Sigmoid colon (tissue), 7 donors: ENCODE results near the gene MAPRE3. TPM values are rescaled to one million over a fixed set of nuclear protein-coding genes. Genes with fewer than 3 reads are reported as not detected.

Source experiments
- DNase-seq: peaks from one replicate; pipeline ENCODE4 v3.0.0-alpha.2; 2019
- H3K27ac ChIP-seq, 4 donors: fragments of 200-600 bp; sonication (generic); one replicate each; pipeline ENCODE4 v1.5.1; 2016 to 2019; ENCODE audit warnings: mild to moderate bottlenecking in 1 of 4
- H3K27me3 ChIP-seq, 3 donors: fragments of 200-600 bp; sonication (generic); one replicate each; pipeline ENCODE4 v1.5.1; 2019; ENCODE audit warnings: mild to moderate bottlenecking in 1 of 3
- H3K36me3 ChIP-seq, 4 donors: fragments of 200-600 bp; sonication (generic); one replicate each; pipeline ENCODE4 v1.5.1; 2016 to 2019
- H3K4me1 ChIP-seq, 4 donors: fragments of 200-600 bp; sonication (generic); one replicate each; pipeline ENCODE4 v1.5.1; 2017 to 2019
- H3K4me3 ChIP-seq, 4 donors: fragments of 200-600 bp; sonication (generic); one replicate each; pipeline ENCODE4 v1.5.1; 2017 to 2019; ENCODE audit warnings: mild to moderate bottlenecking in 2 of 4, moderate library complexity in 1 of 4
- H3K9me3 ChIP-seq, 4 donors: fragments of 200-600 bp in 3 of 4; sonication (generic) in 3 of 4; one replicate each; pipeline versions ENCODE4 v1.5.1 to v1.6.1; 2013 to 2019
- EP300 ChIP-seq, 4 donors: sonication (generic); formaldehyde crosslinking; IDR thresholded peaks; one replicate each; pipeline ENCODE4 v1.6.1; 2017; ENCODE audit warnings: antibody characterized with exemption in 4 of 4
- POLR2A ChIP-seq, 2 donors: fragments of 450-650 bp; IDR thresholded peaks; one replicate each; pipeline ENCODE4 v1.6.1; 2016; ENCODE audit warnings: antibody characterized with exemption in 2 of 2, mild to moderate bottlenecking in 2 of 2, moderate library complexity in 2 of 2
- POLR2AphosphoS5 ChIP-seq, 4 donors: sonication (generic); formaldehyde crosslinking; IDR thresholded peaks; one replicate each; pipeline ENCODE4 v1.6.1; 2017; ENCODE audit warnings: antibody characterized with exemption in 4 of 4
- WGBS, 2 donors: extraction: QIAGEN DNeasy Blood & Tissue Kit; methylation state at CpG; one replicate each; pipeline ENCODE4 v1.1.7; 2013; 5-methylcytosine and 5-hydroxymethylcytosine counted together
- intact Hi-C: fragments of 100-400 bp; cut with DNase I; formaldehyde crosslinking; loops from one replicate; pipeline ENCODE4 v1.15.1; 2023
- polyA plus RNA-seq, 3 donors: library from polyadenylated mRNA; stranded (reverse); fragments of 200-250 nt; gene quantifications; one replicate each; pipeline ENCODE4 v1.2.3, GENCODE V29; 2013
- total RNA-seq, 4 donors: library from RNA; depleted of rRNA; stranded (reverse); fragments of >200 nt; gene quantifications; one replicate each; pipeline ENCODE4 v1.1.0, GENCODE V29; 2016
- TF ChIP-seq, protein P1 (sequence below), 4 experiments: fragments of 450-650 bp in 3 of 4; fragments of 200-600 bp in 1 of 4; IDR thresholded peaks; one replicate each; pipeline ENCODE4 v1.5.1; 2016 to 2019; ENCODE audit warnings: antibody characterized with exemption in 4 of 4, mild to moderate bottlenecking in 3 of 4, moderate library complexity in 2 of 4
- donor health status: healthy with polysubstance abuse.
- donor health status: Bipolar disorder and iron deficiency.
- donor health status: healthy.

Gene MAPRE3
- total and polyA plus RNA-seq, 7 donors = 5.1 to 73.3 (median 15.6) TPM

DNA sequence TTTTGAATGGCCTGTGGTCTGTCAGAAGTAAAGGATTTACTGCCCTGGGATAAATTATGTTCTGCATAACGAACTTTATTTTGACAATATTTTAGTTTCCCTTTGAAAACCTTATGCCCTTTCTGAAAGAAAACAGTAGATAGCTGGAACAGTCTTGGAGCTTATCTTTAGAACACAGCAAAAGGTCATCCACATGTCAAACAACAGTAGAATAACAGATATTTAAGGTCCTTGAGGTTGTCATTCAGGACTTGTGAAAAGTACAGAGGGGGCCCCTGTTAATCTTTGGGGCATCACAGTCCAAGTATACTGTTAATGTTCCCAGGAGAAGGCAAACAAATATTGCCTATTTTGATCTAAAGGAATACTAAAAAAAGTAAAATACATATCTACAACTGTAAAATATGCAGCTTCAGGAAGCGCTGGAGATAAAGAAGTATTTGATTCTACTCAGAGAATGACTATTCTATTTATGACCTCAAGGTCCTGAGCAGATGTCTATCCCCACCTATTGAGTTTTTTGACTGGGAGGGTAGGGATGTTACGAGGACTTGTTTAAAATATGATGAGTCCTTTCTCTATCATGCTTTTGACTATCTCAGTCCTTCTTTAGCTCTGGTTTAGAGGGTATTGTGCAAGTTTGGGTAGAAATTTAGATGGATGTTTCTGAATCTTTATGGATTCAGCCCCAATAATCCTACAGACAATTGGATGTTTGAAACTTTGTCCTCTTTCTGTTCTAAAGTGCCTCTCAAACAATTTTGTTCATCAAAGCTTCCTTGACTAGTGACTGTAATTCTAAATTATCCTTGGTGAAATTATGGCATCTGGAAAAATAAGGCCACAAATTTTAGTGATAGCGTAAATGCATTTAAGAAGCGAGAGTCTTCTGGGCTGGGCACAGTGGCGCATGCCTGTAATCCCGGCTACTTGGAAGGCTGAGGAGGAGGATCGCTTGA is 37.3 kb downstream of the MAPRE3 start:
- H3K4me1 ChIP-seq = peaks cover 0 to 3% (median 0%) of the 10 kb centered on the region in 4 donors
- H3K4me3 ChIP-seq = no peak overlapping the region
- H3K27ac ChIP-seq = no peak overlapping the region
- TF ChIP-seq POLR2AphosphoS5 (IDR thresholded peaks at IDR 0.05) (no peak), EP300 (IDR thresholded peaks at IDR 0.05) (no peak), POLR2A (IDR thresholded peaks at IDR 0.05) (no peak)
- TF ChIP-seq, protein P1, sequence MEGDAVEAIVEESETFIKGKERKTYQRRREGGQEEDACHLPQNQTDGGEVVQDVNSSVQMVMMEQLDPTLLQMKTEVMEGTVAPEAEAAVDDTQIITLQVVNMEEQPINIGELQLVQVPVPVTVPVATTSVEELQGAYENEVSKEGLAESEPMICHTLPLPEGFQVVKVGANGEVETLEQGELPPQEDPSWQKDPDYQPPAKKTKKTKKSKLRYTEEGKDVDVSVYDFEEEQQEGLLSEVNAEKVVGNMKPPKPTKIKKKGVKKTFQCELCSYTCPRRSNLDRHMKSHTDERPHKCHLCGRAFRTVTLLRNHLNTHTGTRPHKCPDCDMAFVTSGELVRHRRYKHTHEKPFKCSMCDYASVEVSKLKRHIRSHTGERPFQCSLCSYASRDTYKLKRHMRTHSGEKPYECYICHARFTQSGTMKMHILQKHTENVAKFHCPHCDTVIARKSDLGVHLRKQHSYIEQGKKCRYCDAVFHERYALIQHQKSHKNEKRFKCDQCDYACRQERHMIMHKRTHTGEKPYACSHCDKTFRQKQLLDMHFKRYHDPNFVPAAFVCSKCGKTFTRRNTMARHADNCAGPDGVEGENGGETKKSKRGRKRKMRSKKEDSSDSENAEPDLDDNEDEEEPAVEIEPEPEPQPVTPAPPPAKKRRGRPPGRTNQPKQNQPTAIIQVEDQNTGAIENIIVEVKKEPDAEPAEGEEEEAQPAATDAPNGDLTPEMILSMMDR (IDR thresholded peaks at IDR 0.05) = no peak
- intact Hi-C loops = no loop called here
- WGBS, 2 donors = 84 to 85% methylated on average over 8 of the region's 8 CpGs
- no peaks in the 10 kb centered on the region for H3K9me3 ChIP-seq
- no peaks in the 10 kb centered on the region for H3K27me3 ChIP-seq
- DNase-seq = no peak
- no peaks in the 10 kb centered on the region for H3K36me3 ChIP-seq

DNA sequence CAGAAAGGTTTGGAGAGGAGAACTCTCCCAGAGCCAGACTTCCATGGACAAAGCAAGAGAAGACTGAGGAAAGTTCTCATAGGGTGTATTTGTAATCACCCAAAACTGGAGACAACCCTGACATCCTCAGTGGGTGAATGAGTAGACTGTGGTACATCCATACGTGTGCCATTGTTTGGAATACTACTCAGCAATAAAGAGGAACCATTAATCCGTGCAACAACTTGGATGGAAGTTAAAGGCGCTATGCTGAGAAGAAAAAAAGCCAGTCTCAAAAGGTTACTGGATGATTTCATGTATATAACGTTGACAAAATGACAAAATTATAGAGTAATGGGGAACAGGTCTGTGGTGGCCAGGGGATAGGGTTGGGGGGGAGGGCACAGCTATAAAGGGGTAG is 38.2 kb downstream of the MAPRE3 start:
- 90 to 91% methylated on average over 4 of the region's 4 CpGs for WGBS, 2 donors
- Histone ChIP-seq H3K4me3 (no peak overlapping the region), H3K9me3 (no peaks in the 10 kb centered on the region), H3K4me1 (peaks cover 0 to 3% (median 0%) of the 10 kb centered on the region in 4 donors), H3K27ac (no peak overlapping the region), H3K36me3 (no peaks in the 10 kb centered on the region), H3K27me3 (no peaks in the 10 kb centered on the region)
- no peak for TF ChIP-seq POLR2AphosphoS5 (IDR thresholded peaks at IDR 0.05)
- TF ChIP-seq POLR2A (IDR thresholded peaks at IDR 0.05) = no peak
- no peak for TF ChIP-seq EP300 (IDR thresholded peaks at IDR 0.05)
- TF ChIP-seq, protein P1 (IDR thresholded peaks at IDR 0.05) = no peak
- DNase-seq = no peak
- intact Hi-C loops = no loop called here

DNA sequence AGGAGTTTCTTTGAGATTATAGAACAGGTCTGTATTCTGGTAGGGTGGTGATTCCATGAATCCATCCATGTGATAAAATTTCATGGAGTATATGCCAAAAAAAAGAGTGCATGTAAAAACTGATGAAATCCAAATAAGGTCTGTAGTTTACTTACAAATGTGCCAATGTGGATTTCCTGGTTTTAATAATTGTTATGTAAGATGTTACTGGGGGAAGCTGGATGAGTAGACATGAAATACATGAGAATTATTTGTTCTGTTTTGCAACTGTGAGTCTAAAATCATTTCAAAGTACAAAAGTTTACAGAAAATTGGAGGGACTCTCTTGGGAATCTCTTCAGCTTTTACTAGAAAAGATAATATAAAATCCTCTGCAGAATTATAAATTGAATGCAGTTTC is 38.6 kb downstream of the MAPRE3 start:
- Histone ChIP-seq H3K4me3 (no peak overlapping the region), H3K27me3 (no peaks in the 10 kb centered on the region), H3K36me3 (no peaks in the 10 kb centered on the region), H3K27ac (no peak overlapping the region), H3K9me3 (no peaks in the 10 kb centered on the region), H3K4me1 (peaks cover 0 to 3% (median 0%) of the 10 kb centered on the region in 4 donors)
- TF ChIP-seq EP300 (IDR thresholded peaks at IDR 0.05) = no peak
- TF ChIP-seq, protein P1 (IDR thresholded peaks at IDR 0.05) = no peak
- no peak for TF ChIP-seq POLR2AphosphoS5 (IDR thresholded peaks at IDR 0.05)
- TF ChIP-seq POLR2A (IDR thresholded peaks at IDR 0.05) = no peak
- DNase-seq = no peak
- intact Hi-C loops = no loop called here

DNA sequence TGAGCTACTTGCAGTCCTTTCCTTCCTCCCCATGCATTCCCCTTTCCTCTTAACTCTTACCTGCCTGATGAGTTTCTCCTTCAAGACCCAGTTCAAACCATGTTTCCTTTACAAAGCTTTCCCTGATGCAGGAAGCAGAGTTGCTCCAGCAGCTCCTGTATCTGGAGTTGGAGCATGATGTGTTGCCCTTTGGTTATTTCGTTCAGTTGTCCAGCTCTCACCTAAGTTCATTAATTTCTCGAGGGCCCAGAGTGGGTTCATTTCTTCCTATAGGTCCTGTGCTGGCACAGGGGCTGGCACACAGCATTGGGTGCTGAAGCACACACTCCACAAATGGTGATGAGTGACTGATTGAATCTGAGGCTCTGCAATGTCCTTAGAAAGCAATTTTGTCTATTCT is 39.3 kb downstream of the MAPRE3 start:
- no peak for TF ChIP-seq EP300 (IDR thresholded peaks at IDR 0.05)
- no peak for TF ChIP-seq POLR2A (IDR thresholded peaks at IDR 0.05)
- TF ChIP-seq, protein P1 (IDR thresholded peaks at IDR 0.05) = no peak
- no peak for TF ChIP-seq POLR2AphosphoS5 (IDR thresholded peaks at IDR 0.05)
- intact Hi-C loops = no loop called here
- Histone ChIP-seq H3K27ac (no peak overlapping the region), H3K27me3 (no peaks in the 10 kb centered on the region), H3K4me1 (peaks cover 0 to 3% (median 0%) of the 10 kb centered on the region in 4 donors), H3K9me3 (no peaks in the 10 kb centered on the region), H3K4me3 (no peak overlapping the region), H3K36me3 (no peaks in the 10 kb centered on the region)
- WGBS, 2 donors = 85 to 86% methylated on average over 2 of the region's 2 CpGs
- DNase-seq = no peak
